ENCODE results near the gene PDE3A.

The PDE3A gene

GRCh38 chr12:20457582-20457981, 89.2 kb downstream of the PDE3A start:
- no peak for DNase-seq (ENCODE audit: extremely low read depth, insufficient read length)
- Histone ChIP-seq H3K27me3 (replicated peaks; ENCODE audit: control insufficient read depth, insufficient read depth, low read length) (no peaks in the 10 kb centered on the region), H3K36me3 (ENCODE audit: control insufficient read depth, insufficient read depth, low read length) (no peaks in the 10 kb centered on the region), H3K4me3 (replicated peaks; ENCODE audit: low read depth, low read length) (no peak overlapping the region)
- TF ChIP-seq CTCF (IDR thresholded peaks at IDR 0.05; ENCODE audit: insufficient read depth, low read length, poor library complexity, severe bottlenecking) = no peak

GRCh38 chr12:20458011-20458410, 89.7 kb downstream of the PDE3A start:
- no peak for DNase-seq (ENCODE audit: extremely low read depth, insufficient read length)
- TF ChIP-seq CTCF (IDR thresholded peaks at IDR 0.05; ENCODE audit: insufficient read depth, low read length, poor library complexity, severe bottlenecking) = no peak
- H3K27me3 ChIP-seq (replicated peaks; ENCODE audit: control insufficient read depth, insufficient read depth, low read length) = no peaks in the 10 kb centered on the region
- H3K36me3 ChIP-seq (ENCODE audit: control insufficient read depth, insufficient read depth, low read length) = no peaks in the 10 kb centered on the region
- no peak overlapping the region for H3K4me3 ChIP-seq (replicated peaks; ENCODE audit: low read depth, low read length)

- H3K36me3 ChIP-seq (ENCODE audit: control insufficient read depth, insufficient read depth, low read length) = no peaks in the 10 kb centered on the region
- no peak overlapping the region for H3K4me3 ChIP-seq (replicated peaks; ENCODE audit: low read depth, low read length)
- H3K27me3 ChIP-seq (replicated peaks; ENCODE audit: control insufficient read depth, insufficient read depth, low read length) = no peaks in the 10 kb centered on the region
- no peak for TF ChIP-seq CTCF (IDR thresholded peaks at IDR 0.05; ENCODE audit: insufficient read depth, low read length, poor library complexity, severe bottlenecking)
- DNase-seq (ENCODE audit: extremely low read depth, insufficient read length) = no peak
Measured at GRCh38 chr12:20459920-20460319, 91.6 kb downstream of the PDE3A start.

- no peak for DNase-seq (ENCODE audit: extremely low read depth, insufficient read length)
- Histone ChIP-seq H3K4me3 (replicated peaks; ENCODE audit: low read depth, low read length) (no peak overlapping the region), H3K27me3 (replicated peaks; ENCODE audit: control insufficient read depth, insufficient read depth, low read length) (no peaks in the 10 kb centered on the region), H3K36me3 (ENCODE audit: control insufficient read depth, insufficient read depth, low read length) (no peaks in the 10 kb centered on the region)
- TF ChIP-seq CTCF (IDR thresholded peaks at IDR 0.05; ENCODE audit: insufficient read depth, low read length, poor library complexity, severe bottlenecking) = no peak
Measured at GRCh38 chr12:20460956-20461355, 92.6 kb downstream of the PDE3A start.

GRCh38 chr12:20463913-20464524, 95.7 kb downstream of the PDE3A start:
- H3K36me3 ChIP-seq (ENCODE audit: control insufficient read depth, insufficient read depth, low read length) = no peaks in the 10 kb centered on the region
- no peaks in the 10 kb centered on the region for H3K27me3 ChIP-seq (replicated peaks; ENCODE audit: control insufficient read depth, insufficient read depth, low read length)
- DNase-seq (ENCODE audit: extremely low read depth, insufficient read length) = no peak
- TF ChIP-seq CTCF (IDR thresholded peaks at IDR 0.05; ENCODE audit: insufficient read depth, low read length, poor library complexity, severe bottlenecking) = peak; percentile 56
- no peak overlapping the region for H3K4me3 ChIP-seq (replicated peaks; ENCODE audit: low read depth, low read length)

GRCh38 chr12:20469300-20469699, 101.0 kb downstream of the PDE3A start:
- Histone ChIP-seq H3K4me3 (replicated peaks; ENCODE audit: low read depth, low read length) (no peak overlapping the region), H3K27me3 (replicated peaks; ENCODE audit: control insufficient read depth, insufficient read depth, low read length) (no peaks in the 10 kb centered on the region), H3K36me3 (ENCODE audit: control insufficient read depth, insufficient read depth, low read length) (no peaks in the 10 kb centered on the region)
- no peak for DNase-seq (ENCODE audit: extremely low read depth, insufficient read length)
- no peak for TF ChIP-seq CTCF (IDR thresholded peaks at IDR 0.05; ENCODE audit: insufficient read depth, low read length, poor library complexity, severe bottlenecking)
